ENCODE measurements around the gene AKR1C2.

DNA sequence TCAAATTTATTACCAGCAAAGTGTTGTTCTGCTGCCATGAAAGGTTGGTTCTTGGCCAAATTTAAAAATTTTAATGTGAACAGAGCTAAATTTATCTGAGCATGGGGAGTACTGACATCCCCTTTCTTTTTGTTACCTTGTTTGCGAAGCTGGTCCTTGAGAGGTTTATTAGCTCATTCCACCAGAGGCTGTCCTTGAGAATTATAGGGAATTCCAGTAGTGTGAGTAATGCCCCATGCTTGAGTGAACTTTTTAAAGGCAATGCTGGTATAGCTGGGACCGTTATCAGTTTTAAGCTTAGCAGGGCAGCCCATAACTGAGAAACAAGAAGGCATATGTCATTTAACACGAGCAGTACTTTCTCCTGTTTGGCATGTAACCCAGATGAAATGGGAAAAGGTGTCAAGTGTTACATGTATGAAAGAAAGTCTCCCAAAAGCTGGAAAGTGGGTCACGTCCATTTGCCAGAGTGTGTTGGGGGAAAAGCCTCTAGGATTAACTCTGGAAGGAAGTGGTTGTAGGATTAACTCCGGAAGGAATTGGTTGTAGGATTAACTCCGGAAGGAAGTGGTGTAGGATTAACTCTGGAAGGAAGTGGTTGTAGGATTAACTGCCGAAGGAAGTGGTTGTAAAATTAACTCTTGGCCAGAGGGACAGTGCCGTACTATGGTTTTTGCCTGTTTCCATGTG, 37.3 kb upstream of the AKR1C2 start:
- TF ChIP-seq, protein P1, sequence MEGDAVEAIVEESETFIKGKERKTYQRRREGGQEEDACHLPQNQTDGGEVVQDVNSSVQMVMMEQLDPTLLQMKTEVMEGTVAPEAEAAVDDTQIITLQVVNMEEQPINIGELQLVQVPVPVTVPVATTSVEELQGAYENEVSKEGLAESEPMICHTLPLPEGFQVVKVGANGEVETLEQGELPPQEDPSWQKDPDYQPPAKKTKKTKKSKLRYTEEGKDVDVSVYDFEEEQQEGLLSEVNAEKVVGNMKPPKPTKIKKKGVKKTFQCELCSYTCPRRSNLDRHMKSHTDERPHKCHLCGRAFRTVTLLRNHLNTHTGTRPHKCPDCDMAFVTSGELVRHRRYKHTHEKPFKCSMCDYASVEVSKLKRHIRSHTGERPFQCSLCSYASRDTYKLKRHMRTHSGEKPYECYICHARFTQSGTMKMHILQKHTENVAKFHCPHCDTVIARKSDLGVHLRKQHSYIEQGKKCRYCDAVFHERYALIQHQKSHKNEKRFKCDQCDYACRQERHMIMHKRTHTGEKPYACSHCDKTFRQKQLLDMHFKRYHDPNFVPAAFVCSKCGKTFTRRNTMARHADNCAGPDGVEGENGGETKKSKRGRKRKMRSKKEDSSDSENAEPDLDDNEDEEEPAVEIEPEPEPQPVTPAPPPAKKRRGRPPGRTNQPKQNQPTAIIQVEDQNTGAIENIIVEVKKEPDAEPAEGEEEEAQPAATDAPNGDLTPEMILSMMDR (IDR thresholded peaks at IDR 0.05; ENCODE audit: poor library complexity), result no peak
- TF ChIP-seq EZH2 (IDR thresholded peaks at IDR 0.05; ENCODE audit: borderline replicate concordance), result no peak
